K562 (cell line): Measurements from ENCODE around the gene PCP4L1. TPM values are rescaled to one million over a fixed set of nuclear protein-coding genes. Genes with fewer than 3 reads are reported as not detected.

ENCODE experiments used
- ARNT ChIP-seq, 2 experiments: fragments of 450-650 bp; IDR thresholded peaks; 2 replicates each; pipeline ENCODE4 v1.6.1; 2016; ENCODE audit warnings: mild to moderate bottlenecking in 1 of 2
- CBX1 ChIP-seq: sonication (generic); IDR thresholded peaks from 2 replicates; pipeline ENCODE4 v1.6.1; 2016; ENCODE audit warnings: antibody characterized with exemption, low read depth, mild to moderate bottlenecking
- CUX1 ChIP-seq: fragments of 200-800 bp; sonication (Bioruptor generic); IDR thresholded peaks from 2 replicates; pipeline ENCODE4 v1.6.1; 2016; ENCODE audit warnings: missing genetic modification characterization, missing compliant biosample characterization
- ETS1 ChIP-seq: conservative IDR thresholded peaks from 2 replicates; pipeline ENCODE4 v1.6.1; 2011; ENCODE audit warnings: low read depth, mild to moderate bottlenecking, low read length; ENCODE audit not compliant: control insufficient read depth
- ETV5 ChIP-seq: sonication (generic); formaldehyde crosslinking; IDR thresholded peaks from 2 replicates; pipeline ENCODE4 v1.4.0; 2020; ENCODE audit warnings: low read depth, mild to moderate bottlenecking, missing genetic modification reagents
- GABPB1 ChIP-seq: sonication (generic); formaldehyde crosslinking; IDR thresholded peaks from 2 replicates; pipeline ENCODE4 v1.8.0; 2022; ENCODE audit warnings: mild to moderate bottlenecking, missing genetic modification reagents
- NR4A1 ChIP-seq, 2 experiments: fragments of 250-450 bp in 1 of 2; fragments of 450-650 bp in 1 of 2; sonication (Bioruptor Pico) in 1 of 2; IDR thresholded peaks; 2 replicates each; pipeline versions ENCODE4 v1.4.0 to v1.6.1; 2016 to 2020; ENCODE audit warnings: mild to moderate bottlenecking in 2 of 2, missing compliant biosample characterization in 1 of 2, missing genetic modification characterization in 1 of 2, moderate library complexity in 1 of 2
- POLR2A ChIP-seq: fragments of 450-650 bp; conservative IDR thresholded peaks from 2 replicates; pipeline ENCODE4 v1.6.1; 2016
- RBM34 ChIP-seq: fragments of 200-400 bp; formaldehyde crosslinking; IDR thresholded peaks from 2 replicates; pipeline ENCODE4 v1.6.1; 2018; ENCODE audit warnings: low read length, borderline replicate concordance; ENCODE audit not compliant: insufficient read depth
- TGIF2 ChIP-seq: sonication (generic); formaldehyde crosslinking; IDR thresholded peaks from 2 replicates; pipeline ENCODE4 v1.8.1; 2022; ENCODE audit warnings: mild to moderate bottlenecking, missing genetic modification reagents, moderate library complexity
- THAP12 ChIP-seq: fragments of 250-450 bp; sonication (Bioruptor Pico); IDR thresholded peaks from 2 replicates; pipeline ENCODE4 v1.9.0; 2021; ENCODE audit warnings: mild to moderate bottlenecking, inconsistent platforms
- ZBTB12 ChIP-seq: fragments of 250-450 bp; sonication (Bioruptor Pico); IDR thresholded peaks from 2 replicates; pipeline ENCODE4 v1.4.0; 2020
- ZNF395 ChIP-seq: fragments of 200-800 bp; sonication (Bioruptor generic); IDR thresholded peaks from 2 replicates; pipeline ENCODE4 v1.6.1; 2017; ENCODE audit warnings: missing genetic modification characterization, missing compliant biosample characterization
- ZNF707 ChIP-seq: fragments of 250-450 bp; sonication (Bioruptor Pico); conservative IDR thresholded peaks from 2 replicates; pipeline ENCODE4 v1.8.0; 2022; ENCODE audit warnings: inconsistent platforms, mild to moderate bottlenecking, moderate library complexity
- ZNF79 ChIP-seq: fragments of 250-450 bp; sonication (Bioruptor Pico); IDR thresholded peaks from 2 replicates; pipeline ENCODE4 v1.4.0; 2020; ENCODE audit warnings: low read depth, mild to moderate bottlenecking, moderate library complexity
- polyA plus RNA-seq, 8 experiments: library from polyadenylated mRNA; depleted of rRNA in 4 of 8; stranded (reverse) in 5 of 8; unstranded in 3 of 8; fragments of >200 nt; fragmentation: Nextera tagmentation in 2 of 8; fragmentation: Illumina TruSeq in 1 of 8; extraction: Ambion mirVana in 2 of 8; extraction: Trizol in 1 of 8; gene quantifications; 2 replicates each; pipeline versions ENCODE4 v1.2.1 to v1.2.3, GENCODE V29; 2011 to 2014; ENCODE audit warnings: inconsistent platforms in 1 of 8, missing spikeins in 1 of 8
- total RNA-seq, 7 experiments: library from RNA; depleted of rRNA in 6 of 7; stranded (reverse); fragments of >200 nt in 6 of 7; fragmentation: Illumina TruSeq in 2 of 7; extraction: Trizol in 2 of 7; gene quantifications; 2 replicates each; pipeline versions ENCODE4 v1.2.1 to v1.2.3, GENCODE V29; 2011 to 2021; ENCODE audit warnings: low replicate concordance in 1 of 7

The PCP4L1 gene
- total and polyA plus RNA-seq, 9 of the 15 experiments (the other 6 are each of a cell fraction or from before 2014, with no cell fraction given) = not detected

GRCh38 chr1:161225534-161226319, 32.8 kb upstream of the PCP4L1 start, which contains the start of gene TOMM40L (continued):
- no peak for TF ChIP-seq THAP12 (CRISPR knock-in tag)
- no peak for TF ChIP-seq ZBTB12
- TF ChIP-seq CBX1 = no peak
- no peak for TF ChIP-seq NR4A1 (CRISPR knock-in tag; IDR thresholded peaks at IDR 0.05)
- no peak for TF ChIP-seq NR4A1 (tag; IDR thresholded peaks at IDR 0.05)
- no peak for TF ChIP-seq ETV5 (CRISPR knock-in tag)
- TF ChIP-seq TGIF2 (CRISPR knock-in tag) = no peak
- TF ChIP-seq ZNF395 = peak; percentile 89
- TF ChIP-seq ARNT (IDR thresholded peaks at IDR 0.05) = no peak
- TF ChIP-seq POLR2A = peak; percentile 87
- TF ChIP-seq ZNF707 (CRISPR knock-in tag) = no peak
- no peak for TF ChIP-seq ZNF79
- TF ChIP-seq GABPB1 (CRISPR knock-in tag) = no peak
- TF ChIP-seq RBM34 = no peak
- TF ChIP-seq ETS1 = 0 out of 2 replicates have a peak, but pooled peaks have one; percentile 53
- TF ChIP-seq CUX1 = no peak
